GM23338 (cell line): ENCODE measurements around the gene PLA1A. TPM values are rescaled to one million over a fixed set of nuclear protein-coding genes. Genes with fewer than 3 reads are reported as not detected.

Experiments
- polyA plus RNA-seq: library from polyadenylated mRNA; unstranded; fragments of >200 nt; fragmentation: Nextera tagmentation; extraction: Ambion mirVana; gene quantifications from 2 replicates; pipeline ENCODE4 v1.2.1, GENCODE V29; 2016
- total RNA-seq: library from RNA; depleted of rRNA; stranded (reverse); fragments of >200 nt; shearing (Covaris generic); gene quantifications from 2 replicates; pipeline ENCODE4 v1.2.3, GENCODE V29; 2014; rRNA removed

The PLA1A gene
- total and polyA plus RNA-seq, 2 experiments from 2014 or later, result not detected

Other genes starting within 250 kb of the PLA1A start
- 39.0 and 51.6 TPM in 2 replicates for gene TMEM39A, start 134.3 kb upstream of the PLA1A start, total RNA-seq
- 11.0 and 12.9 TPM in 2 replicates for gene TMEM39A, start 134.3 kb upstream of the PLA1A start, polyA plus RNA-seq
- gene POGLUT1, start 128.9 kb upstream of the PLA1A start, total RNA-seq, result 13.5 and 22.0 TPM in 2 replicates
- gene POGLUT1, start 128.9 kb upstream of the PLA1A start, polyA plus RNA-seq, result 12.1 and 15.2 TPM in 2 replicates
- 49.1 and 62.2 TPM in 2 replicates for gene TIMMDC1, start 99.3 kb upstream of the PLA1A start, total RNA-seq
- 98.2 and 105 TPM in 2 replicates for gene TIMMDC1, start 99.3 kb upstream of the PLA1A start, polyA plus RNA-seq
- gene CD80, start 38.3 kb upstream of the PLA1A start, total RNA-seq, result not detected in 2 replicates
- gene CD80, start 38.3 kb upstream of the PLA1A start, polyA plus RNA-seq, result not detected in 2 replicates
- gene ADPRH, start 18.4 kb upstream of the PLA1A start, total RNA-seq, result 3.4 and 4.4 TPM in 2 replicates
- gene ADPRH, start 18.4 kb upstream of the PLA1A start, polyA plus RNA-seq, result 1.2 and 1.7 TPM in 2 replicates
- gene POPDC2, start 62.7 kb downstream of the PLA1A start, total RNA-seq, result not detected in 2 replicates
- gene POPDC2, start 62.7 kb downstream of the PLA1A start, polyA plus RNA-seq, result 0.36 and 0.37 TPM in 2 replicates
- gene COX17, start 79.5 kb downstream of the PLA1A start, total RNA-seq, result 14.0 and 24.0 TPM in 2 replicates
- 324 and 376 TPM in 2 replicates for gene COX17, start 79.5 kb downstream of the PLA1A start, polyA plus RNA-seq
- gene CFAP91, start 105.1 kb downstream of the PLA1A start, total RNA-seq, result 3.7 and 4.9 TPM in 2 replicates
- gene CFAP91, start 105.1 kb downstream of the PLA1A start, polyA plus RNA-seq, result 2.3 and 2.4 TPM in 2 replicates
- gene NR1I2, start 184.2 kb downstream of the PLA1A start, total RNA-seq, result 3.9 and 4.4 TPM in 2 replicates
- 0.89 and 1.4 TPM in 2 replicates for gene NR1I2, start 184.2 kb downstream of the PLA1A start, polyA plus RNA-seq